SJSA1 (cell line): ENCODE data around the gene UPK3A. TPM values are rescaled to one million over a fixed set of nuclear protein-coding genes. Genes with fewer than 3 reads are reported as not detected.
"Not testable (repeated sequence)": the region's sequence is repeated elsewhere in the genome, so short reads cannot be mapped to it uniquely, and the experiment has no call there.

ENCODE experiments used
- DNase-seq, 2 experiments: peaks; one replicate each; pipeline ENCODE4 v3.0.0-alpha.2; 2015 to 2020; ENCODE audit warnings: low spot score in 2 of 2, low read depth in 1 of 2
- H3K27ac ChIP-seq: fragments of 250-450 bp; sonication (Bioruptor Pico); 2 replicates; pipeline ENCODE4 v1.5.1; 2020; ENCODE audit warnings: mild to moderate bottlenecking, moderate library complexity
- H3K27me3 ChIP-seq: fragments of 250-450 bp; sonication (Bioruptor Pico); replicated peaks from 2 replicates; pipeline ENCODE4 v1.5.1; 2020; ENCODE audit warnings: mild to moderate bottlenecking, moderate library complexity
- H3K36me3 ChIP-seq: fragments of 250-450 bp; sonication (Bioruptor Pico); 2 replicates; pipeline ENCODE4 v1.5.1; 2020; ENCODE audit warnings: mild to moderate bottlenecking
- H3K4me1 ChIP-seq: fragments of 250-450 bp; sonication (Bioruptor Pico); replicated peaks from 2 replicates; pipeline ENCODE4 v1.6.1; 2021; ENCODE audit warnings: mild to moderate bottlenecking
- H3K4me3 ChIP-seq: fragments of 250-450 bp; sonication (Bioruptor Pico); 2 replicates; pipeline ENCODE4 v1.5.1; 2020; ENCODE audit warnings: mild to moderate bottlenecking
- H3K9me3 ChIP-seq: fragments of 250-450 bp; sonication (Bioruptor Pico); replicated peaks from 2 replicates; pipeline ENCODE4 v1.5.1; 2020; ENCODE audit warnings: mild to moderate bottlenecking
- total RNA-seq: library from RNA; depleted of rRNA; stranded (reverse); fragments of >200 nt; shearing (Covaris generic); gene quantifications from 2 replicates; pipeline ENCODE4 v1.2.3, GENCODE V29; 2014

UPK3A gene
- total RNA-seq, 1 experiment from 2014 or later, result not detected

GRCh38 chr22:45246060-45246985, 38.4 kb upstream of the UPK3A start:
- Histone ChIP-seq H3K36me3 (no peaks in the 10 kb centered on the region), H3K4me1 (peaks cover 49% of the 10 kb centered on the region), H3K27ac (peak overlapping the region; percentile 47), H3K4me3 (no peak overlapping the region), H3K9me3 (no peaks in the 10 kb centered on the region), H3K27me3 (no peaks in the 10 kb centered on the region)
- DNase-seq, result peak; percentile 80 to 83

GRCh38 chr22:45248832-45249561, 35.8 kb upstream of the UPK3A start:
- no peak for DNase-seq
- Histone ChIP-seq H3K4me3 (no peak overlapping the region), H3K9me3 (no peaks in the 10 kb centered on the region), H3K4me1 (peaks cover 38% of the 10 kb centered on the region), H3K27me3 (no peaks in the 10 kb centered on the region), H3K27ac (no peak overlapping the region), H3K36me3 (no peaks in the 10 kb centered on the region)

- H3K27ac ChIP-seq, result no peak overlapping the region
- H3K36me3 ChIP-seq, result no peaks in the 10 kb centered on the region
- H3K4me1 ChIP-seq, result peaks cover 29% of the 10 kb centered on the region
- no peaks in the 10 kb centered on the region for H3K27me3 ChIP-seq
- DNase-seq, result no peak
- no peak overlapping the region for H3K4me3 ChIP-seq
- no peaks in the 10 kb centered on the region for H3K9me3 ChIP-seq
Measured at GRCh38 chr22:45251825-45252224, 32.9 kb upstream of the UPK3A start.

- Histone ChIP-seq H3K27me3 (no peaks in the 10 kb centered on the region), H3K4me3 (no peak overlapping the region)
- no peak for DNase-seq
Measured at GRCh38 chr22:45253039-45253641, 31.6 kb upstream of the UPK3A start.

GRCh38 chr22:45254388-45254787, 30.4 kb upstream of the UPK3A start:
- Histone ChIP-seq H3K36me3 (no peaks in the 10 kb centered on the region), H3K9me3 (no peaks in the 10 kb centered on the region), H3K4me3 (no peak overlapping the region), H3K27me3 (no peaks in the 10 kb centered on the region), H3K27ac (no peak overlapping the region), H3K4me1 (peaks cover 13% of the 10 kb centered on the region)
- DNase-seq, result no peak

More at GRCh38 chr22:45253039-45253641, 31.6 kb upstream of the UPK3A start:
- no peaks in the 10 kb centered on the region for H3K9me3 ChIP-seq
- H3K36me3 ChIP-seq, result no peaks in the 10 kb centered on the region
- H3K27ac ChIP-seq, result no peak overlapping the region
- peaks cover 18% of the 10 kb centered on the region for H3K4me1 ChIP-seq

GRCh38 chr22:45254789-45255278, 29.9 kb upstream of the UPK3A start:
- Histone ChIP-seq H3K9me3 (no peaks in the 10 kb centered on the region), H3K27me3 (no peaks in the 10 kb centered on the region), H3K4me1 (peaks cover 13% of the 10 kb centered on the region), H3K4me3 (no peak overlapping the region), H3K36me3 (no peaks in the 10 kb centered on the region), H3K27ac (no peak overlapping the region)
- peak in 1 of 2 experiments; percentile 37 for DNase-seq

- not testable (repeated sequence) for H3K9me3 ChIP-seq
Measured at GRCh38 chr22:45257941-45258340, 26.8 kb upstream of the UPK3A start.

GRCh38 chr22:45259754-45260394, 24.9 kb upstream of the UPK3A start:
- Histone ChIP-seq H3K4me1 (peaks cover 22% of the 10 kb centered on the region), H3K36me3 (no peaks in the 10 kb centered on the region), H3K4me3 (no peak overlapping the region), H3K27ac (no peak overlapping the region), H3K9me3 (no peaks in the 10 kb centered on the region), H3K27me3 (no peaks in the 10 kb centered on the region)
- DNase-seq, result no peak

More at GRCh38 chr22:45257941-45258340, 26.8 kb upstream of the UPK3A start:
- H3K36me3 ChIP-seq, H3K27me3 ChIP-seq, H3K27ac ChIP-seq, DNase-seq, H3K4me3 ChIP-seq: not testable (repeated sequence)
- peaks cover 14% of the 10 kb centered on the region for H3K4me1 ChIP-seq

GRCh38 chr22:45260395-45260759, 24.4 kb upstream of the UPK3A start:
- not testable (repeated sequence) for H3K4me3 ChIP-seq, DNase-seq, H3K9me3 ChIP-seq, H3K36me3 ChIP-seq, H3K27ac ChIP-seq, H3K27me3 ChIP-seq
- peaks cover 17% of the 10 kb centered on the region for H3K4me1 ChIP-seq

- no peak for DNase-seq
- Histone ChIP-seq H3K27me3 (no peaks in the 10 kb centered on the region), H3K4me3 (no peak overlapping the region), H3K9me3 (no peaks in the 10 kb centered on the region), H3K27ac (no peak overlapping the region), H3K36me3 (no peaks in the 10 kb centered on the region), H3K4me1 (peaks cover 14% of the 10 kb centered on the region)
Measured at GRCh38 chr22:45261407-45262088, 23.2 kb upstream of the UPK3A start.

GRCh38 chr22:45262195-45262930, 22.4 kb upstream of the UPK3A start:
- H3K4me3 ChIP-seq, result no peak overlapping the region
- peaks cover 14% of the 10 kb centered on the region for H3K4me1 ChIP-seq
- no peaks in the 10 kb centered on the region for H3K9me3 ChIP-seq
- H3K36me3 ChIP-seq, result no peaks in the 10 kb centered on the region
- H3K27ac ChIP-seq, result no peak overlapping the region
- DNase-seq, result no peak
- H3K27me3 ChIP-seq, result no peaks in the 10 kb centered on the region

- H3K27ac ChIP-seq, result peak overlapping the region; percentile 27; the same call in 1 of the 2 replicates
- H3K4me1 ChIP-seq, result peaks cover 14% of the 10 kb centered on the region
Measured at GRCh38 chr22:45262931-45263462, 21.8 kb upstream of the UPK3A start.

More at GRCh38 chr22:45262931-45263462, 21.8 kb upstream of the UPK3A start:
- no peak overlapping the region for H3K4me3 ChIP-seq
- no peaks in the 10 kb centered on the region for H3K36me3 ChIP-seq
- DNase-seq, result no peak
- H3K9me3 ChIP-seq, result no peaks in the 10 kb centered on the region
- H3K27me3 ChIP-seq, result no peaks in the 10 kb centered on the region
